Neuron (in vitro differentiated cells): ENCODE data around the gene BABAM2.
"Not testable (repeated sequence)": the region's sequence is repeated elsewhere in the genome, so short reads cannot be mapped to it uniquely, and the experiment has no call there.

Experiments
- H2AFZ ChIP-seq: one replicate; pipeline ENCODE4 v1.6.1; 2013; ENCODE audit warnings: low read depth, mild to moderate bottlenecking, inconsistent platforms, low read length, moderate library complexity
- H3K27me3 ChIP-seq: one replicate; pipeline ENCODE4 v1.6.1; 2013; ENCODE audit warnings: low read length; ENCODE audit not compliant: insufficient read depth
- H3K36me3 ChIP-seq: one replicate; pipeline ENCODE4 v1.6.1; 2013; ENCODE audit warnings: low read length; ENCODE audit not compliant: insufficient read depth
- H3K4me1 ChIP-seq: one replicate; pipeline ENCODE4 v1.6.1; 2013; ENCODE audit warnings: low read length; ENCODE audit not compliant: insufficient read depth
- H3K4me3 ChIP-seq: 2 replicates; pipeline ENCODE4 v1.5.1; 2013; ENCODE audit warnings: mild to moderate bottlenecking, low read length, moderate library complexity
- H3K9me3 ChIP-seq: one replicate; pipeline ENCODE4 v1.6.1; 2013; ENCODE audit warnings: low read length

The BABAM2 gene

GRCh38 chr2:27989149-27989548 is 98.6 kb downstream of the BABAM2 start:
- Histone ChIP-seq H2AFZ (no peak overlapping the region), H3K27me3 (no peaks in the 10 kb centered on the region), H3K9me3 (no peaks in the 10 kb centered on the region), H3K4me3 (no peak overlapping the region), H3K36me3 (no peaks in the 10 kb centered on the region), H3K4me1 (peaks cover 5% of the 10 kb centered on the region)

- peaks cover 5% of the 10 kb centered on the region for H3K4me1 ChIP-seq
- H3K27me3 ChIP-seq, result no peaks in the 10 kb centered on the region
- H3K9me3 ChIP-seq, result peaks cover 3% of the 10 kb centered on the region
- no peaks in the 10 kb centered on the region for H3K36me3 ChIP-seq
- no peak overlapping the region for H3K4me3 ChIP-seq
- H2AFZ ChIP-seq, result no peak overlapping the region
Observed at GRCh38 chr2:27990030-27990590, 99.6 kb downstream of the BABAM2 start.

- Histone ChIP-seq H3K36me3 (no peaks in the 10 kb centered on the region), H3K4me1 (peaks cover 5% of the 10 kb centered on the region), H3K4me3 (no peak overlapping the region), H3K27me3 (no peaks in the 10 kb centered on the region), H3K9me3 (peaks cover 4% of the 10 kb centered on the region), H2AFZ (no peak overlapping the region)
Observed at GRCh38 chr2:27991146-27991545, 100.6 kb downstream of the BABAM2 start.

GRCh38 chr2:27992787-27993401 is 102.4 kb downstream of the BABAM2 start:
- no peak overlapping the region for H3K4me3 ChIP-seq
- H2AFZ ChIP-seq, result no peak overlapping the region
- peaks cover 5% of the 10 kb centered on the region for H3K4me1 ChIP-seq
- H3K9me3 ChIP-seq, result peaks cover 4% of the 10 kb centered on the region
- no peaks in the 10 kb centered on the region for H3K27me3 ChIP-seq
- H3K36me3 ChIP-seq, result no peaks in the 10 kb centered on the region

GRCh38 chr2:27993402-27993787 is 102.9 kb downstream of the BABAM2 start:
- H3K27me3 ChIP-seq, result no peaks in the 10 kb centered on the region
- H3K36me3 ChIP-seq, result no peaks in the 10 kb centered on the region
- H3K4me1 ChIP-seq, result peaks cover 5% of the 10 kb centered on the region
- no peak overlapping the region for H3K4me3 ChIP-seq
- H2AFZ ChIP-seq, result no peak overlapping the region
- peaks cover 4% of the 10 kb centered on the region for H3K9me3 ChIP-seq

- Histone ChIP-seq H3K9me3 (peaks cover 4% of the 10 kb centered on the region), H3K4me3 (no peak overlapping the region)
Observed at GRCh38 chr2:27993950-27994728, 103.6 kb downstream of the BABAM2 start.

GRCh38 chr2:27996156-27996922 is 105.8 kb downstream of the BABAM2 start:
- H3K36me3 ChIP-seq, result no peaks in the 10 kb centered on the region
- no peak overlapping the region for H3K4me3 ChIP-seq
- H3K4me1 ChIP-seq, result peaks cover 5% of the 10 kb centered on the region
- no peak overlapping the region for H2AFZ ChIP-seq
- peaks cover 4% of the 10 kb centered on the region for H3K9me3 ChIP-seq
- no peaks in the 10 kb centered on the region for H3K27me3 ChIP-seq

More at GRCh38 chr2:27993950-27994728, 103.6 kb downstream of the BABAM2 start:
- H3K27me3 ChIP-seq, result no peaks in the 10 kb centered on the region
- H3K36me3 ChIP-seq, result no peaks in the 10 kb centered on the region
- peaks cover 5% of the 10 kb centered on the region for H3K4me1 ChIP-seq
- H2AFZ ChIP-seq, result no peak overlapping the region

- H3K4me3 ChIP-seq, result no peak overlapping the region
- H2AFZ ChIP-seq, result no peak overlapping the region
- no peaks in the 10 kb centered on the region for H3K36me3 ChIP-seq
- no peaks in the 10 kb centered on the region for H3K4me1 ChIP-seq
- H3K9me3 ChIP-seq, result no peaks in the 10 kb centered on the region
- no peaks in the 10 kb centered on the region for H3K27me3 ChIP-seq
Observed at GRCh38 chr2:28000287-28000686, 109.8 kb downstream of the BABAM2 start.

GRCh38 chr2:28002181-28002580 is 111.7 kb downstream of the BABAM2 start:
- H3K9me3 ChIP-seq, result no peaks in the 10 kb centered on the region
- H3K4me1 ChIP-seq, result no peaks in the 10 kb centered on the region
- H3K4me3 ChIP-seq, result no peak overlapping the region
- no peaks in the 10 kb centered on the region for H3K36me3 ChIP-seq
- no peak overlapping the region for H2AFZ ChIP-seq
- H3K27me3 ChIP-seq, result no peaks in the 10 kb centered on the region

- H3K4me1 ChIP-seq, result no peaks in the 10 kb centered on the region
- H3K9me3 ChIP-seq, result no peaks in the 10 kb centered on the region
- no peaks in the 10 kb centered on the region for H3K36me3 ChIP-seq
- H2AFZ ChIP-seq, result no peak overlapping the region
- H3K27me3 ChIP-seq, result no peaks in the 10 kb centered on the region
- no peak overlapping the region for H3K4me3 ChIP-seq
Observed at GRCh38 chr2:28004086-28004485, 113.6 kb downstream of the BABAM2 start.

GRCh38 chr2:28009732-28010131 is 119.2 kb downstream of the BABAM2 start:
- H3K9me3 ChIP-seq, result no peaks in the 10 kb centered on the region
- H3K36me3 ChIP-seq, result no peaks in the 10 kb centered on the region
- H3K4me3 ChIP-seq, result no peak overlapping the region
- H3K27me3 ChIP-seq, result no peaks in the 10 kb centered on the region
- no peaks in the 10 kb centered on the region for H3K4me1 ChIP-seq
- H2AFZ ChIP-seq, result no peak overlapping the region

GRCh38 chr2:28011322-28011737 is 120.8 kb downstream of the BABAM2 start:
- no peak overlapping the region for H2AFZ ChIP-seq
- no peak overlapping the region for H3K4me3 ChIP-seq
- H3K4me1 ChIP-seq, result no peaks in the 10 kb centered on the region
- H3K9me3 ChIP-seq, result peaks cover 1% of the 10 kb centered on the region
- no peaks in the 10 kb centered on the region for H3K27me3 ChIP-seq
- no peaks in the 10 kb centered on the region for H3K36me3 ChIP-seq

- not testable (repeated sequence) for H3K9me3 ChIP-seq, H3K36me3 ChIP-seq, H3K4me1 ChIP-seq, H2AFZ ChIP-seq, H3K4me3 ChIP-seq, H3K27me3 ChIP-seq
Observed at GRCh38 chr2:28018474-28018873, 127.9 kb downstream of the BABAM2 start.
